ENCODE measurements around the gene PDZRN3.

Gene PDZRN3

GRCh38 chr3:73409138-73409763, 215.5 kb downstream of the PDZRN3 start:
- no peak for DNase-seq

- no peak for DNase-seq
Measured at GRCh38 chr3:73408634-73409033, 216.1 kb downstream of the PDZRN3 start.

GRCh38 chr3:73407577-73407976, 217.2 kb downstream of the PDZRN3 start:
- DNase-seq = no peak

GRCh38 chr3:73405853-73406252, 218.9 kb downstream of the PDZRN3 start:
- DNase-seq = no peak

- no peak for DNase-seq
Measured at GRCh38 chr3:73405000-73405399, 219.7 kb downstream of the PDZRN3 start.

GRCh38 chr3:73404435-73404834, 220.3 kb downstream of the PDZRN3 start:
- DNase-seq = no peak

- DNase-seq = no peak
Measured at GRCh38 chr3:73403444-73403843, 221.3 kb downstream of the PDZRN3 start.

- DNase-seq = no peak
Measured at GRCh38 chr3:73401616-73402279, 223.0 kb downstream of the PDZRN3 start.

- DNase-seq = no peak
Measured at GRCh38 chr3:73401059-73401458, 223.7 kb downstream of the PDZRN3 start.

- DNase-seq = no peak
Measured at GRCh38 chr3:73399666-73400253, 225.0 kb downstream of the PDZRN3 start.

GRCh38 chr3:73399106-73399505, 225.6 kb downstream of the PDZRN3 start:
- no peak for DNase-seq

GRCh38 chr3:73398084-73398483, 226.7 kb downstream of the PDZRN3 start:
- DNase-seq = no peak

- DNase-seq = no peak
Measured at GRCh38 chr3:73394240-73394639, 230.5 kb downstream of the PDZRN3 start.

- no peak for DNase-seq
Measured at GRCh38 chr3:73393005-73393404, 231.7 kb downstream of the PDZRN3 start.

GRCh38 chr3:73391984-73392383, 232.8 kb downstream of the PDZRN3 start:
- no peak for DNase-seq

- DNase-seq = no peak
Measured at GRCh38 chr3:73389928-73390327, 234.8 kb downstream of the PDZRN3 start.

GRCh38 chr3:73389117-73389813, 235.5 kb downstream of the PDZRN3 start:
- no peak for DNase-seq

- DNase-seq = no peak
Measured at GRCh38 chr3:73385568-73385967, 239.2 kb downstream of the PDZRN3 start.

GRCh38 chr3:73384091-73384906, 240.4 kb downstream of the PDZRN3 start:
- no peak for DNase-seq

GRCh38 chr3:73383470-73384049, 241.2 kb downstream of the PDZRN3 start:
- no peak for DNase-seq

- DNase-seq = no peak
Measured at GRCh38 chr3:73381551-73381950, 243.2 kb downstream of the PDZRN3 start.

GRCh38 chr3:73380735-73381532, 243.8 kb downstream of the PDZRN3 start:
- no peak for DNase-seq
